B cell (primary cell): ENCODE data around the gene MAPK9. TPM values are rescaled to one million over a fixed set of nuclear protein-coding genes. Genes with fewer than 3 reads are reported as not detected.

Source experiments
- ATAC-seq: fragments of 200-7000 bp; cut with Tn5 transposase; one replicate; pipeline ENCODE4 v1.10.0; 2021; ENCODE audit warnings: low read depth, mild to moderate bottlenecking, moderate number of reproducible peaks, moderate library complexity
- CTCF ChIA-PET: fragments of 350-600 bp; sonication (Branson Sonifier 250); formaldehyde crosslinking; loops from one replicate; lab custom pipeline; 2021; ENCODE audit warnings: antibody characterized with exemption, inconsistent platforms; lab: Charles Lee
- POLR2A ChIA-PET: fragments of 350-600 bp; sonication (Branson Sonifier 250); formaldehyde crosslinking; loops from one replicate; lab custom pipeline; 2021; ENCODE audit warnings: antibody characterized with exemption; lab: Charles Lee
- DNase-seq: peaks from one replicate; pipeline ENCODE4 v3.0.0; 2013
- H2AFZ ChIP-seq: 2 replicates; pipeline ENCODE4 v1.6.1; 2012; ENCODE audit warnings: mild to moderate bottlenecking, low read depth, low read length; ENCODE audit not compliant: insufficient read depth, poor library complexity, severe bottlenecking
- H3K27ac ChIP-seq, 2 donors: 1 replicate in 1 of 2; 2 replicates in 1 of 2; pipeline ENCODE4 v1.5.1; 2012 to 2013; ENCODE audit warnings: low read length in 2 of 2, mild to moderate bottlenecking in 2 of 2, moderate library complexity in 1 of 2
- H3K27me3 ChIP-seq, 4 experiments: fragments of 200-600 bp in 1 of 4; sonication (generic) in 1 of 4; replicated peaks in 1 of 4; 1 replicate in 2 of 4; 2 replicates in 2 of 4; pipeline versions ENCODE4 v1.6.1 to v1.7.0; 2013 to 2016; ENCODE audit warnings: low read length in 3 of 4, mild to moderate bottlenecking in 2 of 4, mixed read lengths in 1 of 4, moderate library complexity in 1 of 4; ENCODE audit not compliant: insufficient read depth in 4 of 4, control insufficient read depth in 3 of 4; ENCODE audit errors: control extremely low read depth in 1 of 4
- H3K36me3 ChIP-seq, 2 experiments: replicated peaks in 1 of 2; 1 replicate in 1 of 2; 2 replicates in 1 of 2; pipeline versions ENCODE4 v1.6.1 to v1.7.1; 2013; ENCODE audit warnings: low read length in 1 of 2; ENCODE audit not compliant: insufficient read depth in 2 of 2, control insufficient read depth in 1 of 2; ENCODE audit errors: control extremely low read depth in 1 of 2, extremely low read depth in 1 of 2
- H3K4me1 ChIP-seq, 2 donors: fragments of 200-600 bp in 1 of 2; sonication (generic) in 1 of 2; 1 replicate in 1 of 2; 2 replicates in 1 of 2; pipeline versions ENCODE4 v1.5.1 to v1.6.1; 2013 to 2017; ENCODE audit warnings: low read length in 2 of 2; ENCODE audit not compliant: control insufficient read depth in 2 of 2, insufficient read depth in 2 of 2
- H3K4me2 ChIP-seq: replicated peaks from 2 replicates; pipeline ENCODE3; 2012; ENCODE audit warnings: mild to moderate bottlenecking, low read depth, low read length; ENCODE audit not compliant: poor library complexity, severe bottlenecking
- H3K4me3 ChIP-seq, 5 experiments: fragments of 200-600 bp in 1 of 5; sonication (generic) in 1 of 5; 1 replicate in 3 of 5; 2 replicates in 2 of 5; pipeline versions ENCODE4 v1.5.1 to v1.7.0; 2011 to 2016; ENCODE audit warnings: low read length in 4 of 5, mild to moderate bottlenecking in 4 of 5, low read depth in 2 of 5, control low read depth in 1 of 5, moderate library complexity in 1 of 5; ENCODE audit not compliant: insufficient read depth in 1 of 5; ENCODE audit errors: control extremely low read depth in 1 of 5, extremely low read depth in 1 of 5
- H3K79me2 ChIP-seq: fragments of 200-600 bp; sonication (generic); one replicate; pipeline ENCODE4 v1.6.0; 2016; ENCODE audit warnings: low read length; ENCODE audit not compliant: control insufficient read depth, insufficient read depth
- H3K9ac ChIP-seq: fragments of 200-600 bp; sonication (generic); 2 replicates; pipeline ENCODE4 v1.6.1; 2017; ENCODE audit warnings: mild to moderate bottlenecking, low read length, moderate library complexity
- H3K9me3 ChIP-seq, 3 donors: one replicate each; pipeline versions ENCODE4 v1.6.1 to v1.7.1; 2013; ENCODE audit warnings: low read length in 2 of 3; ENCODE audit not compliant: control insufficient read depth in 2 of 3, insufficient read depth in 1 of 3; ENCODE audit errors: control extremely low read depth in 1 of 3
- H4K20me1 ChIP-seq: 2 replicates; pipeline ENCODE4 v1.6.0; 2012; ENCODE audit warnings: mild to moderate bottlenecking, low read length; ENCODE audit not compliant: insufficient read depth, control insufficient read depth, poor library complexity, severe bottlenecking
- H3K27ac Mint-ChIP-seq: one replicate; pipeline ENCODE4 v1.8.0; 2021; ENCODE audit warnings: mixed read lengths
- H3K27me3 Mint-ChIP-seq: one replicate; pipeline ENCODE4 v1.8.0; 2021; ENCODE audit warnings: mixed read lengths
- H3K4me1 Mint-ChIP-seq: one replicate; pipeline ENCODE4 v1.8.0; 2021; ENCODE audit warnings: mixed read lengths
- H3K4me3 Mint-ChIP-seq: one replicate; pipeline ENCODE4 v1.8.0; 2021; ENCODE audit warnings: mixed read lengths
- H3K9me3 Mint-ChIP-seq: one replicate; pipeline ENCODE4 v1.8.0; 2022; ENCODE audit warnings: mixed read lengths; ENCODE audit not compliant: insufficient read depth
- CTCF ChIP-seq: fragments of 200-600 bp; IDR thresholded peaks from one replicate; pipeline ENCODE4 v1.8.0; 2022; ENCODE audit warnings: antibody characterized with exemption, mild to moderate bottlenecking
- EZH2 ChIP-seq: IDR thresholded peaks from 2 replicates; pipeline ENCODE4 v1.6.1; 2012; ENCODE audit warnings: borderline replicate concordance, low read depth, mild to moderate bottlenecking, moderate library complexity, low read length; ENCODE audit not compliant: insufficient read depth, poor library complexity, severe bottlenecking
- WGBS: methylation state at CpG from one replicate; pipeline ENCODE4 v1.1.5; 2013; ENCODE audit warnings: missing lambda C conversion rate; ENCODE audit not compliant: insufficient coverage; 5-methylcytosine and 5-hydroxymethylcytosine counted together
- intact Hi-C: fragments of 100-400 bp; cut with micrococcal nuclease; formaldehyde crosslinking; loops from one replicate; pipeline ENCODE4 v1.10.0; 2022
- polyA plus RNA-seq: library from polyadenylated mRNA; depleted of rRNA; stranded (reverse); fragments of >200 nt; gene quantifications from 2 replicates; pipeline ENCODE4 v1.2.3, GENCODE V29; 2012
- total RNA-seq, 2 donors: library from RNA; stranded (reverse); fragments of 120-200 nt in 1 of 2; gene quantifications; 1 replicate in 1 of 2; 2 replicates in 1 of 2; pipeline versions ENCODE4 v1.2.3 to v1.2.4, GENCODE V29; 2013 to 2022

The MAPK9 gene
- total and polyA plus RNA-seq, 2 donors (not counting 1 experiment from before 2014, with no cell fraction given), result 19.7 to 40.4 TPM

- Mint-ChIP-seq H3K27me3 (peaks cover 9% of the 10 kb centered on the region), H3K9me3 (peaks cover 1% of the 10 kb centered on the region), H3K4me3 (no peak overlapping the region), H3K4me1 (no peaks in the 10 kb centered on the region), H3K27ac (no peak overlapping the region)
- 95% methylated on average over 22 of the region's 24 CpGs for WGBS
- no peaks in the 10 kb centered on the region for H3K79me2 ChIP-seq
- no peaks in the 10 kb centered on the region for H3K4me1 ChIP-seq
- no peak for DNase-seq
- no peak overlapping the region for H2AFZ ChIP-seq
- no peak overlapping the region for H3K4me2 ChIP-seq
- no peak overlapping the region for H3K27ac ChIP-seq
- CTCF ChIA-PET, result no interaction called here
- TF ChIP-seq EZH2, result no peak
- no peak for TF ChIP-seq CTCF
- H3K4me3 ChIP-seq, result no peak overlapping the region
- no peaks in the 10 kb centered on the region for H4K20me1 ChIP-seq
- peaks cover 0 to under 1% (median 0%) of the 10 kb centered on the region in 4 experiments for H3K27me3 ChIP-seq
- intact Hi-C loops, result no loop called here
- no peaks in the 10 kb centered on the region for H3K36me3 ChIP-seq
- no peak overlapping the region for H3K9ac ChIP-seq
- peaks cover 0 to 15% (median 0%) of the 10 kb centered on the region in 3 donors for H3K9me3 ChIP-seq
- ATAC-seq, result no peak
- POLR2A ChIA-PET, result no interaction called here
These were observed 98.0 kb downstream of the MAPK9 start for GRCh38 chr5:180193749-180194375.

- DNase-seq, result no peak
- no peaks in the 10 kb centered on the region for H3K79me2 ChIP-seq
- H3K36me3 ChIP-seq, result no peaks in the 10 kb centered on the region
- no peaks in the 10 kb centered on the region for H3K27me3 ChIP-seq
- H3K4me1 Mint-ChIP-seq, result no peaks in the 10 kb centered on the region
- H3K27ac ChIP-seq, result no peak overlapping the region
- H2AFZ ChIP-seq, result no peak overlapping the region
- H3K27ac Mint-ChIP-seq, result no peak overlapping the region
- peaks cover 0 to 5% (median 3%) of the 10 kb centered on the region in 3 donors for H3K9me3 ChIP-seq
- ATAC-seq, result no peak
- no peaks in the 10 kb centered on the region for H4K20me1 ChIP-seq
- intact Hi-C loops, result no loop called here
- 76% methylated on average over 6 of the region's 6 CpGs for WGBS
- TF ChIP-seq CTCF, result no peak
- TF ChIP-seq EZH2, result no peak
- H3K4me3 Mint-ChIP-seq, result no peak overlapping the region
- ChIA-PET CTCF (no interaction called here), POLR2A (no interaction called here)
- H3K4me1 ChIP-seq, result no peaks in the 10 kb centered on the region
- no peak overlapping the region for H3K9ac ChIP-seq
- H3K4me2 ChIP-seq, result no peak overlapping the region
- no peak overlapping the region for H3K4me3 ChIP-seq
- peaks cover 16% of the 10 kb centered on the region for H3K27me3 Mint-ChIP-seq
- no peaks in the 10 kb centered on the region for H3K9me3 Mint-ChIP-seq
These were observed 100.2 kb downstream of the MAPK9 start for GRCh38 chr5:180191716-180192115.
